ENCODE measurements around the gene USP30. TPM values are rescaled to one million over a fixed set of nuclear protein-coding genes. Genes with fewer than 3 reads are reported as not detected.

Gene USP30
- total and polyA plus RNA-seq, 4 experiments from 2014 or later, result 6.8 to 14.2 (median 11.0) TPM

DNA sequence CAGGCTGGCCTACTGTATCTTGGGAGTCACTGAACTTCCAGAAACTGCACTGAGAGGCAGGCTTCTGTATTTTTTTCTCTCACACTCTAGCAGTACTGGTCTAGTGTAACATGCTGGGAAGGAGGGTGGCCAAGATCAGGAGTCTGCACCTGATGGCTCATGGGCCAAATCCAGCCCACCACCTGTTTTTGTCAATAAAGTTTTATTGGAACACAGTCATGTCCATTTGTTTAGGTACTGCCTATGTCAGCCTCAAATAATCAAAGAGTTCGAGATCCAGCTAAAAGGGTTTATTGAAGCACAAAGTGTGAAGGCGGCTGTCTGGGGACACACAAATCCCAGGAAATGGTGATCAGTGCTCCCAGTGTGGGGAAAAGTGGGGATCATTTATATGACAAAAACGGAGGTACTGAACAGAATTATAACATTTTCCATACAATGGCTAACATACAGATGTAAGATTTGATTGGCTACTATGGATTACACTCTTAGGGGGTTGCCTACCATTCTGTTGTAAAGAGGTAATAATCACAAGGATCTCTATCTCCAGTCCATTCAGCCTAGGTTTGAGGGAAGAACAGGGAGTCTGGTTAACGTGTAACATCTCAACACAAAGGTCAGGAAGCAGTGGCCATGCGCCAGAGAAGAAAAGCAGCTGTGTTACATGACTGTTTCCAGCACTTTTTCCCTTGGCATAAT lies 12.9 kb downstream of the USP30 start:
- POLR2A ChIA-PET (ENCODE audit: partially characterized antibody), result no interaction called here
- Mint-ChIP-seq H3K4me3 (no peak overlapping the region), H3K4me1 (peaks cover 2 to 6% (median 4%) of the 10 kb centered on the region in 4 donors), H3K27me3 (no peaks in the 10 kb centered on the region), H3K36me3 (peaks cover 26 to 33% of the 10 kb centered on the region in 2 donors), H3K27ac (peak overlapping the region in 1 of 7 donors; percentile 16), H3K9me3 (no peaks in the 10 kb centered on the region)
- DNase-seq, result no peak
- peaks cover 13% of the 10 kb centered on the region for H3K36me3 ChIP-seq (ENCODE audit: insufficient read depth, low read length)
- CTCF ChIA-PET (ENCODE audit: partially characterized antibody), result no interaction called here
- H3K4me1 ChIP-seq (ENCODE audit: insufficient read depth, low read length), result no peaks in the 10 kb centered on the region
- no peak overlapping the region for H3K4me3 ChIP-seq (ENCODE audit: low read length in 2 of 2)
- intact Hi-C loops (cut with micrococcal nuclease), result no loop called here
- H3K27me3 ChIP-seq (ENCODE audit: insufficient read depth, low read length), result no peaks in the 10 kb centered on the region
- H3K9me3 ChIP-seq (ENCODE audit: control insufficient read depth in 1 of 2, low read length in 2 of 2), result no peaks in the 10 kb centered on the region
- no peak overlapping the region for H3K27ac ChIP-seq (ENCODE audit: low read depth, low read length)

- intact Hi-C loops (cut with micrococcal nuclease), result no loop called here
- H3K9me3 ChIP-seq (ENCODE audit: control insufficient read depth in 1 of 2, low read length in 2 of 2), result no peaks in the 10 kb centered on the region
- no peaks in the 10 kb centered on the region for H3K9me3 Mint-ChIP-seq
- H3K36me3 ChIP-seq (ENCODE audit: insufficient read depth, low read length), result peaks cover 19% of the 10 kb centered on the region
- H3K4me3 Mint-ChIP-seq, result no peak overlapping the region
- H3K36me3 Mint-ChIP-seq, result peaks cover 30 to 38% of the 10 kb centered on the region in 2 donors
- DNase-seq, result no peak
- H3K27me3 ChIP-seq (ENCODE audit: insufficient read depth, low read length), result no peaks in the 10 kb centered on the region
- peaks cover 2 to 6% (median 4%) of the 10 kb centered on the region in 4 donors for H3K4me1 Mint-ChIP-seq
- POLR2A ChIA-PET (ENCODE audit: partially characterized antibody), result no interaction called here
- no peaks in the 10 kb centered on the region for H3K4me1 ChIP-seq (ENCODE audit: insufficient read depth, low read length)
- H3K4me3 ChIP-seq (ENCODE audit: low read length in 2 of 2), result no peak overlapping the region
- H3K27ac Mint-ChIP-seq, result no peak overlapping the region
- no peaks in the 10 kb centered on the region for H3K27me3 Mint-ChIP-seq
- H3K27ac ChIP-seq (ENCODE audit: low read depth, low read length), result no peak overlapping the region
- CTCF ChIA-PET (ENCODE audit: partially characterized antibody), result no interaction called here
Observed at GRCh38 chr12:109065853-109066193, 13.4 kb downstream of the USP30 start.

DNA sequence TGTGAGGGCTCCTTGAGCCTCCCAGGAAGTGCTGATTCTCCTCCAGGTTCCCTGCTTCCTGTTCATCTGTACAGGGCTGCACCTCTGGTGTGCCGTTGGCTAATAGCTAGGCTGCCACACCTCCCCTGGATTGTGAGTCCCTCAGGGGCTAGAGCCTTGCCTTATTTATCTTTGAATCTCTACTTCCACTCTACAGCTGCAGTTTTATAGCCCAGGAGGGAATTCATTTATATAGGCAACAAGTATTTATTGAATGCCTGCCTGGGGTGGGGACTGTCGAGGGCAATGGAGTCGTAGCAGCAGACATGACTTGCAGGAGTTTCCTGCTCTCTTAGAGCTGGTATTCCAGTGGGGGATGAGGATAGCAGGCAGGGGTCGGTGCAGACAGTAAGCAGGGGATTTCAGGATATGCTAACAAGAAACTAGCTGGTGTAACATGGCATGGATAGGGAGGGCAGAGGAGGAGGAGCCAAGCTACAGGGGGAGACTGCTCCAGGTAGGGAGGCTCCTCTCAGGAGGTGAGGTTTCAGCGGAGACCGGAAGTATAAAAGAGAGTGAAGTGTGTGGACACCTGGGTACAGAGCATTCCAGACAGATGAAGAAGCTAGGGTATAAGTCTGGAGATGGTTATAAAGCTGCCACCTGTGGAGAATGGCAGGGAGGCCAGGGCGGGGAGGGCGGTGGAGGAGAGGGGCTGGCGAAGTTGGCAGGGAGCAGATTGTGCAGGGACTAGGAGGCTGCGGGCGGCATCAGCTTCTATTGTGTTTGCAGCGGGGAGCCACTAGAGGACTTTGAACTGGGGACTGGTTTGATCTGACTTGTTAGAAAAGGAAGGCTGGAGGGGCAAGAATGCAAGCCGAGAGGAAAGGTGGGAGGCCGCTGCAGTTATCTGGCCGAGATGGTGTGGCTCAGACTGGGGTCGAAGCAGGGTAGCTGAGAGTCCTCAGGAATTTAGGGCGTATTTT lies 17.2 kb downstream of the USP30 start:
- Mint-ChIP-seq H3K36me3 (peaks cover 57 to 60% of the 10 kb centered on the region in 2 donors), H3K9me3 (no peaks in the 10 kb centered on the region), H3K4me3 (no peak overlapping the region), H3K4me1 (peaks cover 0 to 2% (median 0%) of the 10 kb centered on the region in 4 donors), H3K27me3 (no peaks in the 10 kb centered on the region), H3K27ac (peak overlapping the region in 1 of 7 donors; percentile 52)
- no peak for DNase-seq
- H3K4me3 ChIP-seq (ENCODE audit: low read length in 2 of 2), result no peak overlapping the region
- peaks cover 23% of the 10 kb centered on the region for H3K36me3 ChIP-seq (ENCODE audit: insufficient read depth, low read length)
- no peaks in the 10 kb centered on the region for H3K4me1 ChIP-seq (ENCODE audit: insufficient read depth, low read length)
- ChIA-PET CTCF (ENCODE audit: partially characterized antibody) (interaction anchor here (1.2 to 1.4 kb wide), 2 partner anchors 17 to 42 kb away, joined by 3 read pairs; no protein-coding TSS in a partner anchor), POLR2A (ENCODE audit: partially characterized antibody) (interaction anchor here (1.0 kb wide), 1 partner anchor 18 kb away, joined by 3 read pairs; the partner anchor contains the start of gene USP30)
- no peaks in the 10 kb centered on the region for H3K9me3 ChIP-seq (ENCODE audit: control insufficient read depth in 1 of 2, low read length in 2 of 2)
- no peak overlapping the region for H3K27ac ChIP-seq (ENCODE audit: low read depth, low read length)
- H3K27me3 ChIP-seq (ENCODE audit: insufficient read depth, low read length), result no peaks in the 10 kb centered on the region
- intact Hi-C loops (cut with micrococcal nuclease), result no loop called here

GRCh38 chr12:109074866-109075265 lies 22.5 kb downstream of the USP30 start:
- no peaks in the 10 kb centered on the region for H3K27me3 Mint-ChIP-seq
- H3K36me3 ChIP-seq (ENCODE audit: insufficient read depth, low read length), result peaks cover 19% of the 10 kb centered on the region
- no peaks in the 10 kb centered on the region for H3K4me1 ChIP-seq (ENCODE audit: insufficient read depth, low read length)
- H3K4me1 Mint-ChIP-seq, result peaks cover 0 to 2% (median 0%) of the 10 kb centered on the region in 4 donors
- intact Hi-C loops (cut with micrococcal nuclease), result no loop called here
- H3K4me3 Mint-ChIP-seq, result no peak overlapping the region
- POLR2A ChIA-PET (ENCODE audit: partially characterized antibody), result no interaction called here
- CTCF ChIA-PET (ENCODE audit: partially characterized antibody), result no interaction called here
- H3K9me3 Mint-ChIP-seq, result peaks cover 0 to 16% (median 10%) of the 10 kb centered on the region in 8 donors
- no peaks in the 10 kb centered on the region for H3K9me3 ChIP-seq (ENCODE audit: control insufficient read depth in 1 of 2, low read length in 2 of 2)
- H3K27ac ChIP-seq (ENCODE audit: low read depth, low read length), result no peak overlapping the region
- H3K36me3 Mint-ChIP-seq, result peaks cover 77 to 78% of the 10 kb centered on the region in 2 donors
- no peak overlapping the region for H3K4me3 ChIP-seq (ENCODE audit: low read length in 2 of 2)
- no peak for DNase-seq
- no peaks in the 10 kb centered on the region for H3K27me3 ChIP-seq (ENCODE audit: insufficient read depth, low read length)
- no peak overlapping the region for H3K27ac Mint-ChIP-seq

DNA sequence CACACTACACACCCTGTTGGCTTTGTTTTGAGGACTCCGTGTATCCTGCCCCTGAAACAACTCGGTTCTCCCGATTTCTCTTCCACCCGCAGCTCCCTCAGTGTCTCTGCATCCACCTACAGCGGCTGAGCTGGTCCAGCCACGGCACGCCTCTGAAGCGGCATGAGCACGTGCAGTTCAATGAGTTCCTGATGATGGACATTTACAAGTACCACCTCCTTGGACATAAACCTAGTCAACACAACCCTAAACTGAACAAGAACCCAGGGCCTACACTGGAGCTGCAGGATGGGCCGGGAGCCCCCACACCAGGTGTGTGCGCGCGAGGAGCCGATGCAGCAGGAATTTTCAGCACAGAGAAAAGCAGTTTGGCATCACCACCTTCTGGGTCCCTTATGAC lies 30.4 kb downstream of the USP30 start:
- Mint-ChIP-seq H3K27me3 (no peaks in the 10 kb centered on the region), H3K4me3 (no peak overlapping the region), H3K36me3 (peaks cover 65 to 79% of the 10 kb centered on the region in 2 donors), H3K9me3 (peaks cover 0 to 18% (median 11%) of the 10 kb centered on the region in 8 donors), H3K4me1 (no peaks in the 10 kb centered on the region), H3K27ac (no peak overlapping the region)
- CTCF ChIA-PET (ENCODE audit: partially characterized antibody), result no interaction called here
- Histone ChIP-seq H3K36me3 (ENCODE audit: insufficient read depth, low read length) (peaks cover 32% of the 10 kb centered on the region), H3K9me3 (ENCODE audit: control insufficient read depth in 1 of 2, low read length in 2 of 2) (no peaks in the 10 kb centered on the region), H3K4me1 (ENCODE audit: insufficient read depth, low read length) (no peaks in the 10 kb centered on the region), H3K27ac (ENCODE audit: low read depth, low read length) (no peak overlapping the region), H3K27me3 (ENCODE audit: insufficient read depth, low read length) (no peaks in the 10 kb centered on the region), H3K4me3 (ENCODE audit: low read length in 2 of 2) (no peak overlapping the region)
- intact Hi-C loops (cut with micrococcal nuclease), result no loop called here
- POLR2A ChIA-PET (ENCODE audit: partially characterized antibody), result no interaction called here
- no peak for DNase-seq

DNA sequence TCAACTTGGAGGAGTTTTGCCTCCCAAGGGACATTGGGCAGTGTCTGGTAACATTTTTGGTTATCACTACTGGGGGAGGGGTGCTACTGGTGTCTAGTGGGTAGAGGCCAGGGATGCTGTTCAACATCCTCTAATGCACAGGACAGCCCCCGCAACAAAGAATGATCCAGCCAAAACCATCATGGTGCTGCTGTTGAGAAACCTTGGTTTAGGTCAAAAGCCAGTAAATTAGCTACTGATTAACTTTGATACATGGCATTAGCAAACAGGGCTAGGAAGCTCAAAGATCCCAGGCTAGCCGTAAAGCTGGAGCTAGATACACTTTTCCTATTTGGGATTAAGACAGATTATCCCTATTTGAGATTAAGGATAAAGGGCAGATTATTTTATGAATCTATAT lies 32.0 kb downstream of the USP30 start:
- no peaks in the 10 kb centered on the region for H3K4me1 Mint-ChIP-seq
- intact Hi-C loops (cut with micrococcal nuclease), result no loop called here
- H3K27ac Mint-ChIP-seq, result no peak overlapping the region
- peaks cover 67 to 71% of the 10 kb centered on the region in 2 donors for H3K36me3 Mint-ChIP-seq
- Histone ChIP-seq H3K36me3 (ENCODE audit: insufficient read depth, low read length) (peaks cover 43% of the 10 kb centered on the region), H3K4me3 (ENCODE audit: low read length in 2 of 2) (no peak overlapping the region), H3K4me1 (ENCODE audit: insufficient read depth, low read length) (no peaks in the 10 kb centered on the region), H3K9me3 (ENCODE audit: control insufficient read depth in 1 of 2, low read length in 2 of 2) (no peaks in the 10 kb centered on the region), H3K27me3 (ENCODE audit: insufficient read depth, low read length) (no peaks in the 10 kb centered on the region), H3K27ac (ENCODE audit: low read depth, low read length) (no peak overlapping the region)
- no peaks in the 10 kb centered on the region for H3K27me3 Mint-ChIP-seq
- DNase-seq, result no peak
- peaks cover 0 to 8% (median 3%) of the 10 kb centered on the region in 8 donors for H3K9me3 Mint-ChIP-seq
- ChIA-PET CTCF (ENCODE audit: partially characterized antibody) (interaction anchor here (1.5 kb wide), 1 partner anchor 8 kb away, joined by 4 read pairs; the partner anchor contains the start of gene ALKBH2), POLR2A (ENCODE audit: partially characterized antibody) (no interaction called here)
- no peak overlapping the region for H3K4me3 Mint-ChIP-seq

DNA sequence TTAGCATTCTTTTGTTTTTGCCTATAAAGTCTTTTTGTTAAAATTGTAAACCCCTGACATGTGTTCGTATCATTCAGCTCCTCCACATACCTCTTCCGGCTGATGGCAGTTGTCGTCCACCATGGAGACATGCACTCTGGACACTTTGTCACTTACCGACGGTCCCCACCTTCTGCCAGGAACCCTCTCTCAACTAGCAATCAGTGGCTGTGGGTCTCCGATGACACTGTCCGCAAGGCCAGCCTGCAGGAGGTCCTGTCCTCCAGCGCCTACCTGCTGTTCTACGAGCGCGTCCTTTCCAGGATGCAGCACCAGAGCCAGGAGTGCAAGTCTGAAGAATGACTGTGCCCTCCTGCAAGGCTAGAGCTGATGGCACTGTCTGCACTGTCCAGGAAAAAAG lies 33.2 kb downstream of the USP30 start:
- no peaks in the 10 kb centered on the region for H3K9me3 Mint-ChIP-seq
- H3K27ac Mint-ChIP-seq, result peak overlapping the region in 2 of 7 donors; percentile 36 to 73
- intact Hi-C loops (cut with micrococcal nuclease), result no loop called here
- CTCF ChIA-PET (ENCODE audit: partially characterized antibody), result no interaction called here
- Histone ChIP-seq H3K27ac (ENCODE audit: low read depth, low read length) (no peak overlapping the region), H3K36me3 (ENCODE audit: insufficient read depth, low read length) (peaks cover 49% of the 10 kb centered on the region), H3K4me1 (ENCODE audit: insufficient read depth, low read length) (no peaks in the 10 kb centered on the region), H3K9me3 (ENCODE audit: control insufficient read depth in 1 of 2, low read length in 2 of 2) (no peaks in the 10 kb centered on the region), H3K27me3 (ENCODE audit: insufficient read depth, low read length) (no peaks in the 10 kb centered on the region), H3K4me3 (ENCODE audit: low read length in 2 of 2) (no peak overlapping the region)
- no peak for DNase-seq
- no peaks in the 10 kb centered on the region for H3K27me3 Mint-ChIP-seq
- peaks cover 0 to 3% (median 1%) of the 10 kb centered on the region in 4 donors for H3K4me1 Mint-ChIP-seq
- POLR2A ChIA-PET (ENCODE audit: partially characterized antibody), result no interaction called here
- no peak overlapping the region for H3K4me3 Mint-ChIP-seq
- peaks cover 56 to 71% of the 10 kb centered on the region in 2 donors for H3K36me3 Mint-ChIP-seq

All from CD4-positive, alpha-beta memory T cell (primary cell).